GM23338 (cell line): Measurements from ENCODE around the gene SV2C. TPM values are rescaled to one million over a fixed set of nuclear protein-coding genes. Genes with fewer than 3 reads are reported as not detected.

Source experiments
- ATAC-seq: fragments of 200-7000 bp; cut with Tn5 transposase; 3 replicates; pipeline ENCODE4 v1.9.1; 2020
- DNase-seq: peaks from one replicate; pipeline ENCODE4 v3.0.0-alpha.2; 2015; ENCODE audit warnings: low spot score
- H2AFZ ChIP-seq: fragments of 200-600 bp; sonication (generic); 2 replicates; pipeline ENCODE4 v1.8.0; 2016; ENCODE audit warnings: antibody characterized with exemption, mild to moderate bottlenecking, moderate library complexity
- H3F3A ChIP-seq: fragments of 200-600 bp; sonication (generic); replicated peaks from 2 replicates; pipeline ENCODE4 v1.8.0; 2017; ENCODE audit warnings: antibody characterized with exemption, mixed run types, low read depth
- H3K27ac ChIP-seq: fragments of 200-600 bp; sonication (generic); 2 replicates; pipeline ENCODE4 v1.6.1; 2016; ENCODE audit warnings: low read depth
- H3K27me3 ChIP-seq: fragments of 200-600 bp; sonication (generic); 2 replicates; pipeline ENCODE4 v1.8.0; 2016; ENCODE audit warnings: mild to moderate bottlenecking, mixed run types, moderate library complexity; ENCODE audit not compliant: insufficient read depth
- H3K36me3 ChIP-seq: fragments of 200-600 bp; sonication (generic); 2 replicates; pipeline ENCODE4 v1.8.0; 2016; ENCODE audit warnings: mild to moderate bottlenecking; ENCODE audit not compliant: insufficient read depth
- H3K4me1 ChIP-seq: fragments of 200-600 bp; sonication (generic); 2 replicates; pipeline ENCODE4 v1.8.0; 2016; ENCODE audit warnings: mild to moderate bottlenecking, moderate library complexity; ENCODE audit not compliant: insufficient read depth
- H3K4me2 ChIP-seq: fragments of 200-600 bp; sonication (generic); 2 replicates; pipeline ENCODE4 v1.7.1; 2017; ENCODE audit warnings: mixed run types
- H3K4me3 ChIP-seq: fragments of 200-600 bp; sonication (generic); 2 replicates; pipeline ENCODE4 v1.6.1; 2016; ENCODE audit warnings: mixed run types
- H3K79me2 ChIP-seq: fragments of 200-600 bp; sonication (generic); replicated peaks from 2 replicates; pipeline ENCODE4 v1.8.0; 2017; ENCODE audit warnings: mild to moderate bottlenecking; ENCODE audit not compliant: insufficient read depth
- H3K9me2 ChIP-seq: fragments of 200-600 bp; sonication (generic); 2 replicates; pipeline ENCODE4 v1.8.0; 2017; ENCODE audit not compliant: insufficient read depth
- H4K20me1 ChIP-seq: fragments of 200-600 bp; sonication (generic); replicated peaks from 2 replicates; pipeline ENCODE4 v1.8.0; 2017; ENCODE audit warnings: mild to moderate bottlenecking; ENCODE audit not compliant: insufficient read depth
- H3K27ac Mint-ChIP-seq: 2 replicates; pipeline ENCODE4 v1.8.0; 2020; ENCODE audit warnings: inconsistent platforms, mild to moderate bottlenecking, moderate library complexity, mixed read lengths
- H3K27me3 Mint-ChIP-seq: 3 replicates; pipeline ENCODE4 v1.8.0; 2022; ENCODE audit warnings: low read depth, mild to moderate bottlenecking, moderate library complexity, mixed read lengths, inconsistent platforms; ENCODE audit not compliant: insufficient read depth, poor library complexity
- H3K36me3 Mint-ChIP-seq: 3 replicates; pipeline ENCODE4 v1.8.0; 2021; ENCODE audit warnings: low read depth, mild to moderate bottlenecking, inconsistent platforms, moderate library complexity, mixed read lengths
- H3K4me1 Mint-ChIP-seq: 3 replicates; pipeline ENCODE4 v1.8.0; 2020; ENCODE audit warnings: mild to moderate bottlenecking, inconsistent platforms, mixed read lengths
- H3K4me3 Mint-ChIP-seq: 3 replicates; pipeline ENCODE4 v1.8.0; 2021; ENCODE audit warnings: moderate library complexity, mild to moderate bottlenecking, inconsistent platforms, mixed read lengths
- H3K9me3 Mint-ChIP-seq: 3 replicates; pipeline ENCODE4 v1.8.0; 2020; ENCODE audit warnings: moderate library complexity, mild to moderate bottlenecking, inconsistent platforms, mixed read lengths
- EZH2 ChIP-seq: fragments of 200-600 bp; sonication (generic); IDR thresholded peaks from one replicate; pipeline ENCODE4 v1.8.0; 2017; ENCODE audit warnings: antibody characterized with exemption, mild to moderate bottlenecking, low read depth; ENCODE audit not compliant: unreplicated experiment
- STAT1 ChIP-seq: IDR thresholded peaks from one replicate; pipeline ENCODE4 v1.6.1; 2016; ENCODE audit warnings: antibody characterized with exemption; ENCODE audit not compliant: unreplicated experiment
- polyA plus RNA-seq: library from polyadenylated mRNA; unstranded; fragments of >200 nt; fragmentation: Nextera tagmentation; extraction: Ambion mirVana; gene quantifications from 2 replicates; pipeline ENCODE4 v1.2.1, GENCODE V29; 2016
- total RNA-seq: library from RNA; depleted of rRNA; stranded (reverse); fragments of >200 nt; shearing (Covaris generic); gene quantifications from 2 replicates; pipeline ENCODE4 v1.2.3, GENCODE V29; 2014
- TF ChIP-seq, protein P1 (sequence below), 2 experiments: fragments of 200-600 bp in 1 of 2; sonication (generic) in 1 of 2; conservative IDR thresholded peaks; 2 replicates each; pipeline versions ENCODE4 v1.5.1 to v1.6.1; 2016 to 2017; ENCODE audit warnings: antibody characterized with exemption in 2 of 2, low read depth in 2 of 2, mild to moderate bottlenecking in 2 of 2, moderate library complexity in 1 of 2
- TF ChIP-seq, protein P2 (sequence below): IDR thresholded peaks from 2 replicates; pipeline ENCODE4 v1.6.1; 2016; ENCODE audit warnings: antibody characterized with exemption

Gene SV2C
- total and polyA plus RNA-seq, 2 experiments from 2014 or later = 0.05 to 0.07 TPM

- Histone ChIP-seq H3K36me3 (no peaks in the 10 kb centered on the region), H3K9me2 (no peaks in the 10 kb centered on the region), H3K4me2 (no peak overlapping the region), H4K20me1 (no peaks in the 10 kb centered on the region), H3F3A (no peaks in the 10 kb centered on the region), H3K27ac (no peak overlapping the region), H3K27me3 (no peaks in the 10 kb centered on the region), H3K4me3 (no peak overlapping the region), H2AFZ (no peak overlapping the region), H3K4me1 (no peaks in the 10 kb centered on the region), H3K79me2 (no peaks in the 10 kb centered on the region)
- Mint-ChIP-seq H3K36me3 (0 out of 3 replicates have a peak, but pooled peaks cover 7% of the 10 kb centered on the region), H3K4me1 (no peaks in the 10 kb centered on the region), H3K4me3 (no peak overlapping the region), H3K27me3 (no peaks in the 10 kb centered on the region), H3K9me3 (peaks cover 7% of the 10 kb centered on the region; the same call in 2 of the 3 replicates), H3K27ac (no peak overlapping the region)
- no peak for DNase-seq
- TF ChIP-seq, protein P1, sequence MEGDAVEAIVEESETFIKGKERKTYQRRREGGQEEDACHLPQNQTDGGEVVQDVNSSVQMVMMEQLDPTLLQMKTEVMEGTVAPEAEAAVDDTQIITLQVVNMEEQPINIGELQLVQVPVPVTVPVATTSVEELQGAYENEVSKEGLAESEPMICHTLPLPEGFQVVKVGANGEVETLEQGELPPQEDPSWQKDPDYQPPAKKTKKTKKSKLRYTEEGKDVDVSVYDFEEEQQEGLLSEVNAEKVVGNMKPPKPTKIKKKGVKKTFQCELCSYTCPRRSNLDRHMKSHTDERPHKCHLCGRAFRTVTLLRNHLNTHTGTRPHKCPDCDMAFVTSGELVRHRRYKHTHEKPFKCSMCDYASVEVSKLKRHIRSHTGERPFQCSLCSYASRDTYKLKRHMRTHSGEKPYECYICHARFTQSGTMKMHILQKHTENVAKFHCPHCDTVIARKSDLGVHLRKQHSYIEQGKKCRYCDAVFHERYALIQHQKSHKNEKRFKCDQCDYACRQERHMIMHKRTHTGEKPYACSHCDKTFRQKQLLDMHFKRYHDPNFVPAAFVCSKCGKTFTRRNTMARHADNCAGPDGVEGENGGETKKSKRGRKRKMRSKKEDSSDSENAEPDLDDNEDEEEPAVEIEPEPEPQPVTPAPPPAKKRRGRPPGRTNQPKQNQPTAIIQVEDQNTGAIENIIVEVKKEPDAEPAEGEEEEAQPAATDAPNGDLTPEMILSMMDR (conservative IDR thresholded peaks at IDR 0.05; ENCODE audit: low read depth in 2 of 2) = no peak
- no peak for ATAC-seq
These were observed 127.8 kb downstream of the SV2C start for GRCh38 chr5:76210946-76211345.

DNA sequence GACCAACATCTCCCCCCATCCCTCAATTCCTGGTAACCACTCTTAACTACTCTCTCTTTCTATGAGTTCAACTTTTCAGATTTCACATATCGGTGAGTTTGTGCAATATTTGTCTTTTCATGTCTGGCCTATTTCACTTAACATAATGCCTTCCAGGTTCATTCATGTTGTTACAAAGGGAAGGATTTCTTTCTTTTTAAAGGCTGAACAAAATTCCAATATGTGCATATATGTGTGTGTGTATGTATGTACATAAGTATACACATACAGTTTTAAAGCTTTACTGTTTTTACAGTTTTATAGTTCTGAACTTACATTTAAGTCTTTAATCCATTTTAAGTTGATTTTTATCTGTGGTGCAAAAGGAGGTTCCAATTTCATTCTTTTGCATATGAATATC lies 130.7 kb downstream of the SV2C start:
- Histone ChIP-seq H3K79me2 (no peaks in the 10 kb centered on the region), H3K27ac (no peak overlapping the region), H4K20me1 (no peaks in the 10 kb centered on the region), H3K4me1 (no peaks in the 10 kb centered on the region), H3K4me3 (no peak overlapping the region), H3F3A (no peaks in the 10 kb centered on the region), H3K36me3 (no peaks in the 10 kb centered on the region), H2AFZ (no peak overlapping the region), H3K4me2 (no peak overlapping the region), H3K9me2 (no peaks in the 10 kb centered on the region), H3K27me3 (no peaks in the 10 kb centered on the region)
- Mint-ChIP-seq H3K36me3 (0 out of 3 replicates have a peak, but pooled peaks cover 7% of the 10 kb centered on the region), H3K4me1 (no peaks in the 10 kb centered on the region), H3K27me3 (peaks cover 1% of the 10 kb centered on the region), H3K4me3 (no peak overlapping the region), H3K9me3 (peaks cover 7% of the 10 kb centered on the region; the same call in 2 of the 3 replicates), H3K27ac (no peak overlapping the region)
- ATAC-seq (no peak), DNase-seq (no peak)
- no peak for TF ChIP-seq STAT1

GRCh38 chr5:76216748-76217147 lies 133.6 kb downstream of the SV2C start:
- ATAC-seq (no peak), DNase-seq (no peak)
- no peaks in the 10 kb centered on the region for H3K27me3 ChIP-seq
- no peaks in the 10 kb centered on the region for H3K4me1 ChIP-seq
- no peaks in the 10 kb centered on the region for H4K20me1 ChIP-seq
- no peaks in the 10 kb centered on the region for H3F3A ChIP-seq
- H3K4me2 ChIP-seq = no peak overlapping the region
- no peaks in the 10 kb centered on the region for H3K9me3 Mint-ChIP-seq
- no peaks in the 10 kb centered on the region for H3K36me3 Mint-ChIP-seq
- H3K4me3 ChIP-seq = no peak overlapping the region
- H3K27ac Mint-ChIP-seq = no peak overlapping the region
- no peaks in the 10 kb centered on the region for H3K9me2 ChIP-seq
- H3K36me3 ChIP-seq = no peaks in the 10 kb centered on the region
- H3K79me2 ChIP-seq = no peaks in the 10 kb centered on the region
- no peak overlapping the region for H2AFZ ChIP-seq
- no peak overlapping the region for H3K27ac ChIP-seq
- no peak overlapping the region for H3K4me3 Mint-ChIP-seq
- no peaks in the 10 kb centered on the region for H3K4me1 Mint-ChIP-seq
- H3K27me3 Mint-ChIP-seq = peaks cover 1% of the 10 kb centered on the region
- no peak for TF ChIP-seq EZH2
- TF ChIP-seq, protein P2, sequence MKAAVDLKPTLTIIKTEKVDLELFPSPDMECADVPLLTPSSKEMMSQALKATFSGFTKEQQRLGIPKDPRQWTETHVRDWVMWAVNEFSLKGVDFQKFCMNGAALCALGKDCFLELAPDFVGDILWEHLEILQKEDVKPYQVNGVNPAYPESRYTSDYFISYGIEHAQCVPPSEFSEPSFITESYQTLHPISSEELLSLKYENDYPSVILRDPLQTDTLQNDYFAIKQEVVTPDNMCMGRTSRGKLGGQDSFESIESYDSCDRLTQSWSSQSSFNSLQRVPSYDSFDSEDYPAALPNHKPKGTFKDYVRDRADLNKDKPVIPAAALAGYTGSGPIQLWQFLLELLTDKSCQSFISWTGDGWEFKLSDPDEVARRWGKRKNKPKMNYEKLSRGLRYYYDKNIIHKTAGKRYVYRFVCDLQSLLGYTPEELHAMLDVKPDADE = no peak
- TF ChIP-seq, protein P1 (conservative IDR thresholded peaks at IDR 0.05; ENCODE audit: low read depth in 2 of 2) = no peak
